Superior temporal gyrus (tissue), 1 donor: ENCODE measurements around the gene FAHD1.

ENCODE experiments used
- DNase-seq: peaks from one replicate; pipeline ENCODE4 v3.0.0-alpha.2; 2016; ENCODE audit errors: extremely low spot score

Gene FAHD1

GRCh38 chr16:1817276-1817589 lies 9.8 kb upstream of the FAHD1 start:
- no peak for DNase-seq

DNA sequence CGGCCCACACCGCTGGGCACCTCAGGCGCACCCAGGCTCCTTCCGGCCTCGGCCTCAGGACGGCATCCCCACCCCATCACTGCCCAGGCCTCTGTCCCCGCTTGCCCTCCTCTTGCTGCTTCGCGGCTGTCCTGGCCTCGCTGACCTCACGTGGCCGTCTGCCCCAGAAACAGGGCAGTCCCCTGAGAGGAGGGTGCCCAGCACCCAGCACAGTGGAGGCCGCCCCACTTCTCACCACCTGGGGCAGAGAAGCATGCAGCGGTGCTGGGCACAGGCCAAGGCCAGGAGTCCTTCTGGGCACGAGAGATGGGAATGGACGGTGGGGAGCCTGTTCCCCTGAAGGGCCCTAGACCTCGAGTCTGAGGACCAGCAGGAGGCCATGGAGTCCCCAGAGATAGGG lies 9.3 kb upstream of the FAHD1 start:
- DNase-seq = no peak

DNA sequence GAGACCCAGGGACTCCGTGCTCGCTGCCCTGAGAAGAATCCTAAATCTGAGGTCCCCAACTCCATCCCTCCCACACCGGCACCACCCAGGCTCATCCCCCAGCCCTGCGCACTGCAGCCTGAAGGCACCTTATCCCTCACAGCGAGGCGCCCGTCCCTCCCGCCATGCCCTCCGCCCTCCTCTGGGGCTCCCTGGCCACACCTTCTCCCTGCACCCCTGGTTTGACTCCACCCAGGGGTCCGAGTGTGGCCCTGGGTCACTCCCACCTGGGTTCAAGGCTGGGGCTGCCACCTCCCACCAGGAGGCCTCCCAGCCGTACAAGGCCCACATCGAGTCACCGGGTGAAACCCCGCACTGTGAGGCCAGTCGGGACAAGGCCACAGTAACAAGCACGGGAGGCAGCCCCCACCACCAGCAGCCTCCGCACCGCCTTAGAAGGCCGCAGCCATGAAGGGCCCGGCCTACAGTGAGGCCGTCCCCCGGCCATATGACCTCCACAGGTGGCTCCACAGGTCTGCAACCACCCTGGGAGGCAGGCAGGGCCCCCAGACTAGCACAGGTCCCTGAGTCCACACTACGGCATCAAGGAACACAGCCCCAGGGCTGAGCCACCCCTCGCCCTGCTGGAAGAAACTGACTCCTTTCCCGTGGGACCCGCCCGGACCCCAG lies 8.7 kb upstream of the FAHD1 start:
- no peak for DNase-seq

DNA sequence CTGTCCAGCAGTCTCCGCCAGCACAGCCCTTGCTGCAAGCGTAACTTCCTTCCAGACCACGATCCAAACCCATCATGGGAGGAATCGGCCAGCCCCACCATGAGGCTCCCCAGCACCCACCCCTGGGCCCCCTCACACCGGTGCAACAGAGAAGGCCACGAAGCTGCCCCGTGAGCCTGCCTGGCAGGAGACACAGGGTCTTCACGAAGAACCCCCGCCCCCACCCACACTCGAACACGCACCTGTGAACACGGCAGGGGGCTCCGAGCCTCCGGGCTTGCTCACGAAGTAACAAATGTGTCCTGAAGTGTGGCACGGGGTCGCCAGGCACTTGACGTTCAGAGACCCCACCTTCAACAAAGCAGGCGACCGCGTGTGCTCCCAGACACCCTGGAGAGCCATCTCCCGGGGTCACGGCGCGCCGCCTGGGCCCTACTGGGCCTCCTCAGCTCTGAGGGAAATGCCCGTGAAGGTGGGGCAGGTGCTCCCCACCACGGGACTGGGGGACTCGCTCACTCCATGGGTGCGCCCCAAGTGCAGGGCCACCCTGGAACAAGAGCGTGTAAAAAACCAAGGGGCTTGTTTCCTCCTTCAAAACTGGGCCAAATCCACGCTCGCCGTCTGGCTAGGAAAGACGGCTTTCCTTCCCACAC lies 8.0 kb upstream of the FAHD1 start:
- no peak for DNase-seq

- no peak for DNase-seq
Measured at GRCh38 chr16:1819611-1820010, 7.4 kb upstream of the FAHD1 start.

DNA sequence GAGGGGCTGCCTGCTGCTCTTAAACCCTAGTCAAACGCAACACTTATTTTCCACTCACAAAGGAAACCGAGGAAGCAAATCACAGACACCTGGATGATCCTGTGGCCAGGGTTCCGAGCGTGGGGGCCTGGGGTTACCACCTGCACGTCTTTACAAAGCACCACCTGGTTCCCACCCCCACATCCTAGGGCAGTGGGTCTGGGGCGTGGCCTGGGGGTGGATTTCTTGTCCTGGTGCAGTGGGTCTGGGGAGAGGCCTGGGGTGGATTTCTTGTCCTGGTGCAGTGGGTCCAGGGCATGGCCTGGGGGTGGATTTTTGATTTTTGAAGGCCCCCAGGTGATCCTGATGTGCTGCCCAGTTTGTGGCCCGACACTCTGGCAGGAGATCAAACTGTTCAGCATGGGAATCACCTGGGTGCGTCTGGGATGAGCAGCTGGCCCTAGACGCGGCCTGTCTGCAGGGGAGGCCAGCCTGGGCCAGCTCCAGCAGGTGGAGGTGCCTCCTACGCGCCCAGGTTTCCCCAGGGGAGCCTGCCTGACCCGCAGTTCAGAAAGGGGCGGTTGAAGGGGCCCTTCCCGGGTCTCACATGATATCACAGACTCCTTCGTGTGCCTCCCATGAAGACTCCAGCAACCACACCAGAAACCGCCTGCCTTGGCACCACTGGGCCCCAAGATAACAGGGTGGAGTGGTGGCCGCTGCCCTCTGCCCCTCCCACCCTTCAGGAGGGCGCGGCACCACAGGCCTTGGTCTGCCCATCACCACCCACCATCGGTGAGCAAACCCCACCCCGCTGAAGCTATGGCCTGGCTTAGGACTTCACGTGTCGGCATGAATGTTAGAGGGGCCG lies 6.7 kb upstream of the FAHD1 start:
- no peak for DNase-seq

DNA sequence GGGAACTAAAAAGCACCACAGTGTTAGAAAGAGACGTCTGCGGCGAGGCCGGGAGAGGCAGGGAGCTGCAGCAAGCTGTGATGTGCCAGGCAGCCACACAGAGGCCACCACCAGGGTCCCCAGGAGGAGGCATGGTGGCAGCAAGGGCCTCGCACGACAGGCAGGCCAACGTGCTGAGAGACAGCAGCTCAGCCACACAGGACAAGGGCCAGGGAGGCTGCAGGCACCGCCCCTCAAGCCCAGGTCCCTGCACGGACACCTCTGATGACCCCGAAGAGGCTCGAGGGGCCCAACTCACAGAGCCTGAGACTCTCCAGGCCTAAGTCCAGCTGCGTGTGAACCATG lies 6.1 kb upstream of the FAHD1 start:
- DNase-seq = no peak

GRCh38 chr16:1821861-1822611 lies 5.0 kb upstream of the FAHD1 start:
- DNase-seq = no peak

DNA sequence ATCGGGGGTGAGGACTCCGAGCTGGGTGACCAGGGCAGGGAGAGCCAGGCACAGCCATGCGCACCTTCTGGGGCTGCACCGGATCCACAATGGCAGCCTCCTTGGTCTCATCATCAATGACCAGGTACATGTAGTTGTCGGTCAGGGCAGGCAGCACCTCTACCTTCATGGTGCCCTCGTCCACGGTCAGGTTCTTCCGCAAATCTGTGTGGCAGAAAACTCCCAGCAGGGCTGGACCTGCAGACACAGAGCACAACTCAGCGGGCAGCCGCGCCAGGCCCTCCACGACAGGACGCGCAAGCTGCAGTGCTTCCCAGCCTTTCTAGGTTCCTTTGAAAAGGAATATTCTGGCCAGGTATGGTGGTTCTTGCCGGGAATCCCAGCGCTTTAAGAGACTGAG lies 4.2 kb upstream of the FAHD1 start:
- no peak for DNase-seq

GRCh38 chr16:1823821-1824220 lies 3.2 kb upstream of the FAHD1 start:
- peak; percentile 42 for DNase-seq

GRCh38 chr16:1825381-1825863 lies 1.6 kb upstream of the FAHD1 start:
- no peak for DNase-seq

- DNase-seq = no peak
Measured at GRCh38 chr16:1825864-1826690, 929 bp upstream of the FAHD1 start.

- no peak for DNase-seq
Measured at GRCh38 chr16:1828645-1829410, 1.8 kb downstream of the FAHD1 start.

DNA sequence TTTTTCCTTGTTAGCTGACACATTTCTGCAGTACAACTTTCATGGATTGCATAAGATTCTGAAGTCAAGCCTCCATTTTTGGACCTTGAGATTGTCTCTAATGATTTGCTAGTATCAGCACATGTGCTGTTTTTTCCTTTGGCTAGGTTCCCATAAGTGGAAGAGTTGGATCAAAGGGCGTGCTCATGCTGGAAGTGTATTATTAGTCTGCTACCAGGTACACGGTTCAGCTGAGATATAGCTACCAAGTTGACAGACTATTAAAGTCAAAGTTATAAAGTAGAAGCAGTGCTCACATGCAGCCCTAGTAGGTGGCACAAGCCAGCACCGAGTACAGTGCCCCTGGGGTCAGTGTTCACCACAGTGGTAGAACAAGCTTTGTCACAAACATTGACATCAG lies 3.2 kb downstream of the FAHD1 start:
- no peak for DNase-seq

DNA sequence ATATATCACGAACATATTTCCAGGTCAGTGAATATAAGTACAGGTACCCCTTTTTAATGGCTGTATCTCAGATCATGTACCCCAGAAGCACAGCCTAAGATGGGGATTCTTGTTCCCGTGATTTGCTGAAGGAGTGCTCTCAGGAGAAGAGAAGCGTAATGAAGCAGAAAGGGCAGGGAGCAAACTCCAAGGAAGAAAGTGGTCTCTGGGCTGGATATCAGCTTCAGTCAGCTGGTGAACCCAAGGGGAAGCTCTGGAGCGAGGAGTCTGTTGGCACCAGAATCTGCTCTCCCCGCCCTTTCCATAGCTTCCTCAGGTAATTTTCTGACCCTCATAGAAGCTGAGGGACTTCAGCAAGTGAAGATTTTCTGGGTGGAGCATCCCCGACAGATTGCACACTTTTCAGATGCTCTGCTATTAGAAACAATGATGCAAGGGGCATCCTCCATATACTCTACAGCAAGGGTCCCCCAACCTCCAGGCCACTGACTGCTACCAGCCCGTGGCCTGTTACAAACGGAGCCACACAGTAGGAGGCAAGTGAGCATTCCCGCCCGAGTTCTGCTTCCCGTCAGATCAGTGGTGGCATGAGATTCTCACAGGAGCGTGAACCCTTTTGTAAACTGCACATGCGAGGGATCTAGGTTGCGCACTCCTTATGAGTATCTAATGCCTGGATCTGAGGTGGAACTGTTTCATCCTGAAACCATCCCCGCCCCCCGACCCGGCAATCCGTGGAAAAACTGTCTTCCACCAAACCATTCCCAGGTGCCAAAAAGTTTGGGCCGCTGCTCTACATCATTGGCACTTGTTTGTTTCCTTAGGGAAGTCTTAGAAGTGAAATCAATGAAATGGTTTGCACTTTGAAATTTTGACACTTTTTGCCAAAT lies 4.4 kb downstream of the FAHD1 start:
- no peak for DNase-seq

DNA sequence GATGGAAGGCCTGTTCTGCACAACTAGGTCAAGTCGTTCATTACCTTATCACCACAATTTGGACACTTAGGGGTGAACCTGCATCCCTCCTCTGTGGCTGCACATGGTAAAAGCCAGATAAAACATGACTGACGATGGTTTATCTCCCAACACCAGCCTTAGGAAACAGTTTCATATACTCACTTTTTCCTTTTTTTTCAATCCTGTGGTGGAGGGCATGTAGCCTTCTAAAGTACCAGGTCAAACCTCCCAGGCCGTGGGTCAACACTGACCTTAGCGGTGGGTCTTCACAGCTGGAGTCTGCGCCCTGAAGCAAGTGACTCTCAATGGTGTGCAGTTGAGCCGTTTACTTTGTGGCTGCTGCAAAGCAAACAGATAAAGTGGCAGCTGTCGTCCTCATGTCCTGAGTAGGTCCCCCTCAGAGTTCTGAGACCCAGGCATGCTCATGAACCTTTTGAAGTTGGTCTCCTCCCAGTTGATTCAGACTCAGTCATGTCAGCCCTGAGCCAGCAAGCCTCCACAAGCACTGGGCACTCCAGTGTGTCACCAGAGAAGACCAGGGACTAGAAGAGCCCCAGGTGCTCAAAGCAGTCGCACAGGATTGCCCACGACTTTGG lies 5.9 kb downstream of the FAHD1 start:
- DNase-seq = no peak

- no peak for DNase-seq
Measured at GRCh38 chr16:1834096-1834495, 7.1 kb downstream of the FAHD1 start.

- DNase-seq = no peak
Measured at GRCh38 chr16:1839554-1839953, 12.5 kb downstream of the FAHD1 start.

DNA sequence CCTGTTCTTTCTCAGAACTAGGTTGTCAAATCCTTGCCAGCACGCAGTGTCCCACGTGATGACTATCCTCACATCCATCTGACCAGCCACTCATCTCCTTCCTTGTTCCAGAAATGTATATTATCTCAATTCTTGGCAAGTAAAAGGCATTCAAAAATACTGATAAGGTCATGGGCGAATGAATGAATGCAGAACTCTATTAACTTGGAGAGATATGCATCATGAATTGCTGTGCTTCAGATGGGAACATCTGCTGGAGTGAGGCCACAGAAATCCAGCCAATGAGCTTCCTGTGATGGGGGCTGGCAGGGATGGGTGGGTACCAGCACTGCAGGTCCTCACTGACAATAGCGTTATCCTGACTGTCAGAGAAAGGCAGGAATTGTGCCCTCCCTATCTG lies 19.0 kb downstream of the FAHD1 start:
- DNase-seq = no peak
